Measurements from ENCODE around the gene UGT1A4. TPM values are rescaled to one million over a fixed set of nuclear protein-coding genes. Genes with fewer than 3 reads are reported as not detected.
A peak's percentile ranks its signal among the peaks of the same experiment; 100 is the strongest.

Gene UGT1A4
- total and polyA plus RNA-seq, 2 donors (not counting 1 experiment from before 2014, with no cell fraction given): not detected

DNA sequence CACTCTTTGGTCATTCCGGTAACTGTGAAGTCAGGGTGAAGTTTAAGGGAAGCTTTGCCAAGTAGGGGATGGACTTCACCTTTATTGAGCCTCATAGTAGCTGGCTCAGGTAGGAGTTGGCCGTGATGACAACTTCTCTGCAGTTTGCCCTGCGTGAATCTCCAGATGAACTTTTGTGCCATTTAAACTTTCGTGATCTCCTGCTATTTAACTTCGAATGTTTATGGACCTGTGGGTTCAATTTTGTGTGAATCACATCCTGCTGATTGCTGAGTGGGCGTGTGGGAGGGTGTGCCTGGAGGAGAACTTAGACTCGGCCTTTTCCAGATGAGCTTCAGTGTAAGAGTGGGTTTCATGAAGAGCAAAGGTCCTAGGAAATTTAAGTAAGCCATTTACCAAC lies 45.7 kb downstream of the UGT1A4 start:
- H3K79me2 ChIP-seq (ENCODE audit: control insufficient read depth, insufficient read depth, low read length): no peaks in the 10 kb centered on the region
- no peaks in the 10 kb centered on the region for H3K36me3 ChIP-seq (ENCODE audit: control insufficient read depth, insufficient read depth, low read length)
- no peak overlapping the region for H3K4me3 ChIP-seq (replicated peaks in 1 of 4; ENCODE audit: control extremely low read depth in 1 of 4, insufficient read depth in 1 of 4, low read depth in 3 of 4, low read length in 4 of 4)
- peak; percentile 18 to 78 for DNase-seq (ENCODE audit: low read depth in 2 of 2)
- no peak overlapping the region for H2AFZ ChIP-seq (ENCODE audit: low read length)
- H3K27ac ChIP-seq (ENCODE audit: insufficient read depth, low read length): peak overlapping the region; percentile 27
- H3K4me2 ChIP-seq (ENCODE audit: extremely low read depth, insufficient read depth, low read length): peak overlapping the region; percentile 7
- H3K9ac ChIP-seq (ENCODE audit: insufficient read depth, low read length): no peak overlapping the region
- TF ChIP-seq, protein P1, sequence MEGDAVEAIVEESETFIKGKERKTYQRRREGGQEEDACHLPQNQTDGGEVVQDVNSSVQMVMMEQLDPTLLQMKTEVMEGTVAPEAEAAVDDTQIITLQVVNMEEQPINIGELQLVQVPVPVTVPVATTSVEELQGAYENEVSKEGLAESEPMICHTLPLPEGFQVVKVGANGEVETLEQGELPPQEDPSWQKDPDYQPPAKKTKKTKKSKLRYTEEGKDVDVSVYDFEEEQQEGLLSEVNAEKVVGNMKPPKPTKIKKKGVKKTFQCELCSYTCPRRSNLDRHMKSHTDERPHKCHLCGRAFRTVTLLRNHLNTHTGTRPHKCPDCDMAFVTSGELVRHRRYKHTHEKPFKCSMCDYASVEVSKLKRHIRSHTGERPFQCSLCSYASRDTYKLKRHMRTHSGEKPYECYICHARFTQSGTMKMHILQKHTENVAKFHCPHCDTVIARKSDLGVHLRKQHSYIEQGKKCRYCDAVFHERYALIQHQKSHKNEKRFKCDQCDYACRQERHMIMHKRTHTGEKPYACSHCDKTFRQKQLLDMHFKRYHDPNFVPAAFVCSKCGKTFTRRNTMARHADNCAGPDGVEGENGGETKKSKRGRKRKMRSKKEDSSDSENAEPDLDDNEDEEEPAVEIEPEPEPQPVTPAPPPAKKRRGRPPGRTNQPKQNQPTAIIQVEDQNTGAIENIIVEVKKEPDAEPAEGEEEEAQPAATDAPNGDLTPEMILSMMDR (conservative IDR thresholded peaks at IDR 0.05 in 1 of 2, IDR thresholded peaks at IDR 0.05 in 1 of 2; ENCODE audit: low read depth in 1 of 2, low read length in 2 of 2): no peak
- TF ChIP-seq EZH2 (IDR thresholded peaks at IDR 0.05; ENCODE audit: low read length, missing control alignments): no peak
- H3K27me3 ChIP-seq (ENCODE audit: control insufficient read depth, insufficient read depth, low read length): no peaks in the 10 kb centered on the region
- H3K9me3 ChIP-seq (ENCODE audit: control insufficient read depth, insufficient read depth, low read depth, low read length): no peaks in the 10 kb centered on the region
- no peaks in the 10 kb centered on the region for H4K20me1 ChIP-seq (ENCODE audit: control insufficient read depth, extremely low read depth, insufficient read depth, low read length)
- peaks cover 3% of the 10 kb centered on the region for H3K4me1 ChIP-seq (ENCODE audit: control insufficient read depth, extremely low read depth, insufficient read depth, low read length)

DNA sequence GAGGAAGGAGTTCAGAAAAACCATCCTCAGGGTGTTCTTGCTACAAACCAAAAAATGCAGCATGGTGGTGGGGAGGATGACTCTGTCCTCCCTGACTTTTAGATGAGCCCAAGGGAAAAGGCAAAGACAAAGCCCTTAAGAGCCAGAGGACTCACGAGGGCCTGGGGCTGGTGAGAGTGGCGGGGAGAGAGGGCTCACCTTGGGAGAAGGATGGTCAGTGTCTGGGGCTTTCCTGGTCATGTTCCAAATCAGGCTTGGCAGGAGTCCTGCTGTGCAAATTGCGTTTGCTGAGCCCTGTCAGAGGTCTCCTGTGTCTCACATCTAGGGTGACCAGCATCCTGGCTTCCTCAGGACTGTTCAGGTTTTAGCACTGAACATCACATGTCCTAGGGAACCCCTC lies 46.2 kb downstream of the UGT1A4 start:
- Histone ChIP-seq H3K79me2 (ENCODE audit: control insufficient read depth, insufficient read depth, low read length) (no peaks in the 10 kb centered on the region), H3K4me1 (ENCODE audit: control insufficient read depth, extremely low read depth, insufficient read depth, low read length) (peaks cover 3% of the 10 kb centered on the region), H4K20me1 (ENCODE audit: control insufficient read depth, extremely low read depth, insufficient read depth, low read length) (no peaks in the 10 kb centered on the region), H3K27me3 (ENCODE audit: control insufficient read depth, insufficient read depth, low read length) (no peaks in the 10 kb centered on the region), H3K9me3 (ENCODE audit: control insufficient read depth, insufficient read depth, low read depth, low read length) (no peaks in the 10 kb centered on the region), H3K9ac (ENCODE audit: insufficient read depth, low read length) (no peak overlapping the region), H2AFZ (ENCODE audit: low read length) (no peak overlapping the region), H3K4me2 (ENCODE audit: extremely low read depth, insufficient read depth, low read length) (peak overlapping the region; percentile 7), H3K27ac (ENCODE audit: insufficient read depth, low read length) (peak overlapping the region; percentile 27), H3K36me3 (ENCODE audit: control insufficient read depth, insufficient read depth, low read length) (no peaks in the 10 kb centered on the region), H3K4me3 (replicated peaks in 1 of 4; ENCODE audit: control extremely low read depth in 1 of 4, insufficient read depth in 1 of 4, low read depth in 3 of 4, low read length in 4 of 4) (no peak overlapping the region)
- DNase-seq (ENCODE audit: low read depth in 2 of 2): no peak
- no peak for TF ChIP-seq EZH2 (IDR thresholded peaks at IDR 0.05; ENCODE audit: low read length, missing control alignments)
- TF ChIP-seq, protein P1 (conservative IDR thresholded peaks at IDR 0.05 in 1 of 2, IDR thresholded peaks at IDR 0.05 in 1 of 2; ENCODE audit: low read depth in 1 of 2, low read length in 2 of 2): no peak

DNA sequence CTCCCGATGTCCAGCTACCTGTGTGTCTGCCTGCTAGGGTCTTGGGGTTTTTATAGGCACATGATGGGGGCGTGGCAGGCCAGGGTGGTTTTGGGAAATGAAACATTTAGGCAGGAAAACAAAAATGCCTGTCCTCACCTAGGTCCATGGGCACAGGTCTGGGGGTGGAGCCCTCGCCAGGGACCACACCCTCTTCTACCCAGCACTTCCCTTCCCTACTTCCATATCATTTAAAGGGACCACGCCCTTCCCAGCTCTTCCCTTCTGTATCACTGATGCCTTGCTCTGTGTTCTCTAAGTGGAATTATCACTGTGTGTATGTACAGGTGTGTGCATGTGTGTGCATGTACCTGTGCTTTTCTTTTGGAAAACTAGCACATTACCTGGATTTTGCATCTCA lies 47.9 kb downstream of the UGT1A4 start:
- Histone ChIP-seq H3K9me3 (ENCODE audit: control insufficient read depth, insufficient read depth, low read depth, low read length) (no peaks in the 10 kb centered on the region), H3K4me1 (ENCODE audit: control insufficient read depth, extremely low read depth, insufficient read depth, low read length) (peaks cover 3% of the 10 kb centered on the region), H3K9ac (ENCODE audit: insufficient read depth, low read length) (no peak overlapping the region), H2AFZ (ENCODE audit: low read length) (no peak overlapping the region), H3K27ac (ENCODE audit: insufficient read depth, low read length) (no peak overlapping the region), H3K4me2 (ENCODE audit: extremely low read depth, insufficient read depth, low read length) (no peak overlapping the region), H4K20me1 (ENCODE audit: control insufficient read depth, extremely low read depth, insufficient read depth, low read length) (no peaks in the 10 kb centered on the region), H3K4me3 (replicated peaks in 1 of 4; ENCODE audit: control extremely low read depth in 1 of 4, insufficient read depth in 1 of 4, low read depth in 3 of 4, low read length in 4 of 4) (no peak overlapping the region), H3K27me3 (ENCODE audit: control insufficient read depth, insufficient read depth, low read length) (no peaks in the 10 kb centered on the region), H3K36me3 (ENCODE audit: control insufficient read depth, insufficient read depth, low read length) (no peaks in the 10 kb centered on the region), H3K79me2 (ENCODE audit: control insufficient read depth, insufficient read depth, low read length) (no peaks in the 10 kb centered on the region)
- TF ChIP-seq, protein P1 (conservative IDR thresholded peaks at IDR 0.05 in 1 of 2, IDR thresholded peaks at IDR 0.05 in 1 of 2; ENCODE audit: low read depth in 1 of 2, low read length in 2 of 2): no peak
- DNase-seq (ENCODE audit: low read depth in 2 of 2): no peak
